HS-5 (cell line): Measurements from ENCODE around the gene HMGCR.

ENCODE experiments used
- DNase-seq: peaks from one replicate; pipeline ENCODE4 v3.0.0-alpha.2; 2012; ENCODE audit warnings: low read depth

The HMGCR gene

GRCh38 chr5:75340714-75341478 is 3.9 kb downstream of the HMGCR start:
- DNase-seq, result no peak

- DNase-seq, result no peak
Observed at GRCh38 chr5:75341934-75342333, 4.9 kb downstream of the HMGCR start.

GRCh38 chr5:75342836-75343235 is 5.8 kb downstream of the HMGCR start:
- no peak for DNase-seq

- no peak for DNase-seq
Observed at GRCh38 chr5:75348241-75348640, 11.2 kb downstream of the HMGCR start.

- DNase-seq, result no peak
Observed at GRCh38 chr5:75349663-75350062, 12.6 kb downstream of the HMGCR start.

- no peak for DNase-seq
Observed at GRCh38 chr5:75351139-75351926, 14.3 kb downstream of the HMGCR start.

GRCh38 chr5:75355236-75355635 is 18.2 kb downstream of the HMGCR start:
- no peak for DNase-seq

- DNase-seq, result no peak
Observed at GRCh38 chr5:75356719-75357118, 19.7 kb downstream of the HMGCR start.

- no peak for DNase-seq
Observed at GRCh38 chr5:75358117-75358516, 21.1 kb downstream of the HMGCR start.

- no peak for DNase-seq
Observed at GRCh38 chr5:75361310-75361709, 24.3 kb downstream of the HMGCR start.

GRCh38 chr5:75362474-75362975 is 25.5 kb downstream of the HMGCR start:
- no peak for DNase-seq

GRCh38 chr5:75363111-75363510 is 26.1 kb downstream of the HMGCR start:
- no peak for DNase-seq

- DNase-seq, result no peak
Observed at GRCh38 chr5:75363726-75364495, 26.9 kb downstream of the HMGCR start.

GRCh38 chr5:75364571-75365280 is 27.7 kb downstream of the HMGCR start:
- DNase-seq, result no peak

- no peak for DNase-seq
Observed at GRCh38 chr5:75365740-75366139, 28.7 kb downstream of the HMGCR start.

GRCh38 chr5:75366787-75367186 is 29.8 kb downstream of the HMGCR start:
- no peak for DNase-seq

- no peak for DNase-seq
Observed at GRCh38 chr5:75367401-75367800, 30.4 kb downstream of the HMGCR start.

- peak; percentile 23 for DNase-seq
Observed at GRCh38 chr5:75368391-75368790, 31.4 kb downstream of the HMGCR start.

GRCh38 chr5:75373862-75374261 is 36.8 kb downstream of the HMGCR start:
- no peak for DNase-seq

GRCh38 chr5:75374394-75374814 is 37.4 kb downstream of the HMGCR start:
- DNase-seq, result no peak

GRCh38 chr5:75375414-75375813 is 38.4 kb downstream of the HMGCR start:
- no peak for DNase-seq

GRCh38 chr5:75380099-75380498 is 43.1 kb downstream of the HMGCR start:
- DNase-seq, result no peak
